Neural cell (in vitro differentiated cells): ENCODE data around the gene MSANTD3. TPM values are rescaled to one million over a fixed set of nuclear protein-coding genes. Genes with fewer than 3 reads are reported as not detected.

ENCODE experiments used
- H2AFZ ChIP-seq: fragments of 200-600, 300-800 bp; sonication (generic), shearing (Covaris generic); 2 replicates; pipeline ENCODE4 v1.6.0; 2014; ENCODE audit warnings: low read depth, mild to moderate bottlenecking, antibody characterized with exemption, low read length, moderate library complexity
- H3F3A ChIP-seq: fragments of 200-600 bp; shearing (Covaris generic); 2 replicates; pipeline ENCODE4 v1.6.1; 2016; ENCODE audit warnings: mild to moderate bottlenecking, moderate library complexity, mixed read lengths, antibody characterized with exemption, low read length; ENCODE audit not compliant: insufficient read depth, poor library complexity, severe bottlenecking
- H3K27ac ChIP-seq: fragments of 200-600, 300-800 bp; sonication (generic), shearing (Covaris generic); 2 replicates; pipeline ENCODE4 v1.5.1; 2014; ENCODE audit warnings: mild to moderate bottlenecking, low read length, moderate library complexity
- H3K27me3 ChIP-seq: fragments of 300-800, 200-600 bp; sonication (generic), shearing (Covaris generic); 2 replicates; pipeline ENCODE4 v1.6.0; 2014; ENCODE audit warnings: mild to moderate bottlenecking, low read depth, low read length, moderate library complexity; ENCODE audit not compliant: insufficient read depth
- H3K36me3 ChIP-seq: fragments of 300-800, 200-600 bp; sonication (generic), shearing (Covaris generic); 2 replicates; pipeline ENCODE4 v1.5.1; 2014; ENCODE audit warnings: mild to moderate bottlenecking, antibody characterized with exemption, low read length, moderate library complexity; ENCODE audit not compliant: insufficient read depth
- H3K4me2 ChIP-seq: fragments of 300-800, 200-600 bp; sonication (generic), shearing (Covaris generic); 2 replicates; pipeline ENCODE4 v1.6.0; 2014; ENCODE audit warnings: mild to moderate bottlenecking, low read length
- H3K4me3 ChIP-seq: fragments of 300-800, 200-600 bp; sonication (generic), shearing (Covaris generic); 2 replicates; pipeline ENCODE4 v1.5.1; 2014; ENCODE audit warnings: mild to moderate bottlenecking, low read length, moderate library complexity
- H3K79me2 ChIP-seq: fragments of 200-600 bp; shearing (Covaris generic); replicated peaks from 2 replicates; pipeline ENCODE4 v1.6.0; 2014; ENCODE audit warnings: mild to moderate bottlenecking, low read length, moderate library complexity; ENCODE audit not compliant: insufficient read depth
- H3K9ac ChIP-seq: fragments of 300-800, 200-600 bp; sonication (generic), shearing (Covaris generic); 2 replicates; pipeline ENCODE4 v1.6.1; 2016; ENCODE audit warnings: mild to moderate bottlenecking, low read length, mixed read lengths
- H3K9me2 ChIP-seq: fragments of 200-600 bp; shearing (Covaris generic); 2 replicates; pipeline ENCODE4 v1.6.1; 2016; ENCODE audit warnings: mild to moderate bottlenecking, low read length, mixed read lengths; ENCODE audit not compliant: insufficient read depth
- H3K9me3 ChIP-seq: fragments of 200-600, 300-800 bp; sonication (generic), shearing (Covaris generic); 2 replicates; pipeline ENCODE4 v1.6.1; 2016; ENCODE audit warnings: mild to moderate bottlenecking, mixed run types, low read length, moderate library complexity, mixed read lengths
- H4K20me1 ChIP-seq: fragments of 200-600 bp; shearing (Covaris generic); 2 replicates; pipeline ENCODE4 v1.6.1; 2016; ENCODE audit warnings: mild to moderate bottlenecking, mixed run types; ENCODE audit not compliant: insufficient read depth
- EP300 ChIP-seq: fragments of 450-650 bp; conservative IDR thresholded peaks from 2 replicates; pipeline ENCODE4 v1.6.1; 2014; ENCODE audit warnings: antibody characterized with exemption, mild to moderate bottlenecking, moderate library complexity; ENCODE audit not compliant: poor library complexity, severe bottlenecking
- EZH2 ChIP-seq: fragments of 200-600, 300-800 bp; shearing (Covaris generic), sonication (generic); IDR thresholded peaks from 2 replicates; pipeline ENCODE4 v1.6.1; 2014; ENCODE audit warnings: antibody characterized with exemption, low read length, borderline replicate concordance, mild to moderate bottlenecking; ENCODE audit not compliant: insufficient read depth, poor library complexity, severe bottlenecking
- MXI1 ChIP-seq: fragments of 450-650 bp; conservative IDR thresholded peaks from 2 replicates; pipeline ENCODE4 v1.6.1; 2014; ENCODE audit warnings: antibody characterized with exemption, mild to moderate bottlenecking; ENCODE audit not compliant: poor library complexity, severe bottlenecking
- POLR2AphosphoS5 ChIP-seq: IDR thresholded peaks from 2 replicates; pipeline ENCODE4 v1.6.1; 2012
- RAD21 ChIP-seq: fragments of 450-650 bp; conservative IDR thresholded peaks from 2 replicates; pipeline ENCODE4 v1.6.1; 2014; ENCODE audit warnings: antibody characterized with exemption, mild to moderate bottlenecking, moderate library complexity
- SMC3 ChIP-seq: fragments of 450-650 bp; conservative IDR thresholded peaks from 2 replicates; pipeline ENCODE4 v1.6.1; 2014; ENCODE audit warnings: antibody characterized with exemption, mild to moderate bottlenecking, moderate library complexity; ENCODE audit not compliant: poor library complexity
- TAF1 ChIP-seq: IDR thresholded peaks from 2 replicates; pipeline ENCODE4 v1.6.1; 2012; ENCODE audit warnings: low read depth
- polyA plus RNA-seq: library from polyadenylated mRNA; depleted of rRNA; stranded (reverse); fragments of >200 nt; gene quantifications from 2 replicates; pipeline ENCODE4 v1.2.3, GENCODE V29; 2014
- TF ChIP-seq, protein P1 (sequence below): IDR thresholded peaks from 2 replicates; pipeline ENCODE4 v1.6.1; 2012; ENCODE audit warnings: borderline replicate concordance
- TF ChIP-seq, protein P2 (sequence below): fragments of 450-650 bp; IDR thresholded peaks from 2 replicates; pipeline ENCODE4 v1.5.1; 2014; ENCODE audit warnings: antibody characterized with exemption, mild to moderate bottlenecking, moderate library complexity; ENCODE audit not compliant: poor library complexity, severe bottlenecking

The MSANTD3 gene
- polyA plus RNA-seq, 1 donor from 2014 or later = 82.6 TPM

DNA sequence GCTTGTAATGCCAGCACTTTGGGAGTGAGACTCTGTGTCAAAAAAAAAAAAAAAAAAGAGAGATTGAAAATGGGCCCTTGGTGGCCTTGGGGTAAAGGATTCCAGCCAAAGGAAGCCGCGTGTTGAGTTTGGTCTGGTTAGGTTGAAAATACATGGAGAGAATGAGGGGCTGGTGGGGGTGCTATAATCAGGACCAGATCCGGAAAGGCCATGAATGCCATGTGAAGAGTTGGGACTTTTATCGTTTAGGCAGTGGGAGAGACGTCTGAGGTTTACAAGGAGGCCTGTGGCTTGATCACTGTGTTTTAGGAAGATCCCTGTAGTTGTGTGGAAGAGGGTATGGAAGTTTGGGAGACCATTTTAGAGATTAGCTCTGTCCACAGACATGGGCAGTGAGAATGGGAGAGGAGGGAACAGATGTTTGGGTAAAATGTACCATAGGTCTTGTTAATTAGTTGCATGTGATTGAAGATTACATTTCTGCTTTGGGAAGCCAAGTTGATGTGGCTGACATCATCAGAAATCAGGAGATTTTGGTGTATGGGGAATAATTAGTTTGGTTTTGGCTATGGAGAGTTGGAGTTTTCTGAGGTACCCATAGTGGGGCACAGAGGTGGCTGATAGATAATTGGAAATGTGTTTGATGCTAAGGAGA, 3.5 kb downstream of the MSANTD3 start:
- no peaks in the 10 kb centered on the region for H3K36me3 ChIP-seq
- TF ChIP-seq EP300 (no peak), SMC3 (no peak), POLR2AphosphoS5 (no peak), MXI1 (no peak), EZH2 (no peak), TAF1 (no peak), RAD21 (no peak)
- TF ChIP-seq, protein P1, sequence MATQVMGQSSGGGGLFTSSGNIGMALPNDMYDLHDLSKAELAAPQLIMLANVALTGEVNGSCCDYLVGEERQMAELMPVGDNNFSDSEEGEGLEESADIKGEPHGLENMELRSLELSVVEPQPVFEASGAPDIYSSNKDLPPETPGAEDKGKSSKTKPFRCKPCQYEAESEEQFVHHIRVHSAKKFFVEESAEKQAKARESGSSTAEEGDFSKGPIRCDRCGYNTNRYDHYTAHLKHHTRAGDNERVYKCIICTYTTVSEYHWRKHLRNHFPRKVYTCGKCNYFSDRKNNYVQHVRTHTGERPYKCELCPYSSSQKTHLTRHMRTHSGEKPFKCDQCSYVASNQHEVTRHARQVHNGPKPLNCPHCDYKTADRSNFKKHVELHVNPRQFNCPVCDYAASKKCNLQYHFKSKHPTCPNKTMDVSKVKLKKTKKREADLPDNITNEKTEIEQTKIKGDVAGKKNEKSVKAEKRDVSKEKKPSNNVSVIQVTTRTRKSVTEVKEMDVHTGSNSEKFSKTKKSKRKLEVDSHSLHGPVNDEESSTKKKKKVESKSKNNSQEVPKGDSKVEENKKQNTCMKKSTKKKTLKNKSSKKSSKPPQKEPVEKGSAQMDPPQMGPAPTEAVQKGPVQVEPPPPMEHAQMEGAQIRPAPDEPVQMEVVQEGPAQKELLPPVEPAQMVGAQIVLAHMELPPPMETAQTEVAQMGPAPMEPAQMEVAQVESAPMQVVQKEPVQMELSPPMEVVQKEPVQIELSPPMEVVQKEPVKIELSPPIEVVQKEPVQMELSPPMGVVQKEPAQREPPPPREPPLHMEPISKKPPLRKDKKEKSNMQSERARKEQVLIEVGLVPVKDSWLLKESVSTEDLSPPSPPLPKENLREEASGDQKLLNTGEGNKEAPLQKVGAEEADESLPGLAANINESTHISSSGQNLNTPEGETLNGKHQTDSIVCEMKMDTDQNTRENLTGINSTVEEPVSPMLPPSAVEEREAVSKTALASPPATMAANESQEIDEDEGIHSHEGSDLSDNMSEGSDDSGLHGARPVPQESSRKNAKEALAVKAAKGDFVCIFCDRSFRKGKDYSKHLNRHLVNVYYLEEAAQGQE = no peak
- TF ChIP-seq, protein P2, sequence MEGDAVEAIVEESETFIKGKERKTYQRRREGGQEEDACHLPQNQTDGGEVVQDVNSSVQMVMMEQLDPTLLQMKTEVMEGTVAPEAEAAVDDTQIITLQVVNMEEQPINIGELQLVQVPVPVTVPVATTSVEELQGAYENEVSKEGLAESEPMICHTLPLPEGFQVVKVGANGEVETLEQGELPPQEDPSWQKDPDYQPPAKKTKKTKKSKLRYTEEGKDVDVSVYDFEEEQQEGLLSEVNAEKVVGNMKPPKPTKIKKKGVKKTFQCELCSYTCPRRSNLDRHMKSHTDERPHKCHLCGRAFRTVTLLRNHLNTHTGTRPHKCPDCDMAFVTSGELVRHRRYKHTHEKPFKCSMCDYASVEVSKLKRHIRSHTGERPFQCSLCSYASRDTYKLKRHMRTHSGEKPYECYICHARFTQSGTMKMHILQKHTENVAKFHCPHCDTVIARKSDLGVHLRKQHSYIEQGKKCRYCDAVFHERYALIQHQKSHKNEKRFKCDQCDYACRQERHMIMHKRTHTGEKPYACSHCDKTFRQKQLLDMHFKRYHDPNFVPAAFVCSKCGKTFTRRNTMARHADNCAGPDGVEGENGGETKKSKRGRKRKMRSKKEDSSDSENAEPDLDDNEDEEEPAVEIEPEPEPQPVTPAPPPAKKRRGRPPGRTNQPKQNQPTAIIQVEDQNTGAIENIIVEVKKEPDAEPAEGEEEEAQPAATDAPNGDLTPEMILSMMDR = no peak
- H3K79me2 ChIP-seq = peaks cover 74% of the 10 kb centered on the region
- H3K9ac ChIP-seq = no peak overlapping the region
- peak overlapping the region; percentile 89 for H3K4me3 ChIP-seq
- H3K4me2 ChIP-seq = no peak overlapping the region
- H3K27me3 ChIP-seq = no peaks in the 10 kb centered on the region
- no peaks in the 10 kb centered on the region for H3K9me2 ChIP-seq
- peaks cover 5% of the 10 kb centered on the region for H3F3A ChIP-seq
- no peak overlapping the region for H3K27ac ChIP-seq
- H2AFZ ChIP-seq = no peak overlapping the region
- H4K20me1 ChIP-seq = no peaks in the 10 kb centered on the region
- H3K9me3 ChIP-seq = no peaks in the 10 kb centered on the region

DNA sequence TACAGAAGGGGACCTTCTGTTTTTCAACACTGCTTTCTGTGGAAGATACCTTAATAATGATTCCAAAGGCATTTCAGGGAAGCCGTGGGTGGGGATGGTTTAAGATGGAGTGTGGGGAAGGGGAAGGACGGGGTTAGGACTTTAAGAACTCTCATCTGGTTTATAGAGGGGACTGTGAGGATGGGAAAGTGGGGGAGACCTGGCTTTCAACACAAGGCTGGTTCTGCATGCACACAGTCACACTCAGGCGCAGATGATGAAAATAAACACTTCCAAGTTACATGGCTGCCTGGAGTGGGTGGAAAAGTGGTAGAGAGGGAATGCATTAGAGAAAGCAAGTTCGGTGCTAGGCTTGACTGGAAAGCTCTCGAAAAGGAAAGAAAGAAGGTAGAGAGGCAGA, 4.9 kb downstream of the MSANTD3 start:
- no peaks in the 10 kb centered on the region for H4K20me1 ChIP-seq
- no peaks in the 10 kb centered on the region for H3K36me3 ChIP-seq
- no peaks in the 10 kb centered on the region for H3F3A ChIP-seq
- H3K4me2 ChIP-seq = no peak overlapping the region
- H3K9ac ChIP-seq = no peak overlapping the region
- peaks cover 78% of the 10 kb centered on the region for H3K79me2 ChIP-seq
- no peak overlapping the region for H3K4me3 ChIP-seq
- no peaks in the 10 kb centered on the region for H3K9me3 ChIP-seq
- H3K27me3 ChIP-seq = no peaks in the 10 kb centered on the region
- H2AFZ ChIP-seq = no peak overlapping the region
- TF ChIP-seq, protein P2 = no peak
- TF ChIP-seq MXI1 = no peak
- TF ChIP-seq, protein P1 = no peak
- TF ChIP-seq POLR2AphosphoS5 = no peak
- TF ChIP-seq EZH2 = no peak
- TF ChIP-seq EP300 = no peak
- TF ChIP-seq RAD21 = no peak
- TF ChIP-seq TAF1 = no peak
- TF ChIP-seq SMC3 = no peak
- no peaks in the 10 kb centered on the region for H3K9me2 ChIP-seq
- H3K27ac ChIP-seq = no peak overlapping the region
